GM19452 (cell line): ENCODE results near the gene RUSF1.
A peak's percentile ranks its signal among the peaks of the same experiment; 100 is the strongest.
"Not testable (repeated sequence)": the region's sequence is repeated elsewhere in the genome, so short reads cannot be mapped to it uniquely, and the experiment has no call there.

Experiments
- ATAC-seq: cut with Tn5 transposase; IDR thresholded peaks from one replicate; pipeline ENCODE4 v1.9.1; 2021; ENCODE audit not compliant: unreplicated experiment

RUSF1 gene

GRCh38 chr16:31507929-31508705 lies at the start of gene RUSF1:
RUSF1 (minus strand) TSS chr16:31508391; CDS start chr16:31508373, 18 bp downstream.
- ATAC-seq, result peak; percentile 86

GRCh38 chr16:31542763-31543162 lies 34.6 kb upstream of the RUSF1 start:
- no peak for ATAC-seq

GRCh38 chr16:31539762-31540161 lies 31.6 kb upstream of the RUSF1 start:
- not testable (repeated sequence) for ATAC-seq

- not testable (repeated sequence) for ATAC-seq
Observed at GRCh38 chr16:31538243-31538598, 30.0 kb upstream of the RUSF1 start.

GRCh38 chr16:31537362-31538242 lies 29.4 kb upstream of the RUSF1 start:
- ATAC-seq, result no peak

- ATAC-seq, result no peak
Observed at GRCh38 chr16:31536804-31537361, 28.7 kb upstream of the RUSF1 start.

- ATAC-seq, result no peak
Observed at GRCh38 chr16:31535737-31536136, 27.5 kb upstream of the RUSF1 start.

- no peak for ATAC-seq
Observed at GRCh38 chr16:31532896-31533295, 24.7 kb upstream of the RUSF1 start.

GRCh38 chr16:31532120-31532519 lies 23.9 kb upstream of the RUSF1 start:
- ATAC-seq, result no peak

GRCh38 chr16:31531096-31531495 lies 22.9 kb upstream of the RUSF1 start:
- no peak for ATAC-seq

GRCh38 chr16:31530405-31530804 lies 22.2 kb upstream of the RUSF1 start:
- ATAC-seq, result no peak

GRCh38 chr16:31529937-31530312 lies 21.7 kb upstream of the RUSF1 start:
- ATAC-seq, result no peak

- no peak for ATAC-seq
Observed at GRCh38 chr16:31529108-31529936, 21.1 kb upstream of the RUSF1 start.

- no peak for ATAC-seq
Observed at GRCh38 chr16:31528523-31529107, 20.4 kb upstream of the RUSF1 start.

GRCh38 chr16:31527734-31528274 lies 19.6 kb upstream of the RUSF1 start, which contains the start of gene AHSP:
AHSP (plus strand) TSS chr16:31527900; CDS start chr16:31528140, 240 bp downstream.
- no peak for ATAC-seq

- ATAC-seq, result no peak
Observed at GRCh38 chr16:31525113-31525512, 16.9 kb upstream of the RUSF1 start.

- ATAC-seq, result not testable (repeated sequence)
Observed at GRCh38 chr16:31523768-31524167, 15.6 kb upstream of the RUSF1 start.

GRCh38 chr16:31522071-31522470 lies 13.9 kb upstream of the RUSF1 start:
- ATAC-seq, result no peak

GRCh38 chr16:31521368-31521767 lies 13.2 kb upstream of the RUSF1 start:
- no peak for ATAC-seq

GRCh38 chr16:31519759-31520431 lies 11.7 kb upstream of the RUSF1 start:
- ATAC-seq, result no peak
